Mucosa of stomach (tissue), 1 donor: ENCODE data around the gene CFAP58.

Experiments
- H3K27me3 ChIP-seq: one replicate; pipeline ENCODE4 v1.7.0; 2013; ENCODE audit warnings: mild to moderate bottlenecking, low read length; ENCODE audit not compliant: control insufficient read depth, insufficient read depth
- H3K36me3 ChIP-seq: one replicate; pipeline ENCODE4 v1.7.0; 2013; ENCODE audit warnings: low read length; ENCODE audit not compliant: control insufficient read depth, insufficient read depth
- H3K4me1 ChIP-seq: one replicate; pipeline ENCODE4 v1.7.0; 2013; ENCODE audit warnings: mild to moderate bottlenecking, low read length; ENCODE audit not compliant: control insufficient read depth, insufficient read depth
- H3K4me3 ChIP-seq: one replicate; pipeline ENCODE4 v1.7.0; 2013; ENCODE audit warnings: low read length
- H3K9ac ChIP-seq: one replicate; pipeline ENCODE4 v1.7.0; 2013; ENCODE audit warnings: mild to moderate bottlenecking, low read length, moderate library complexity
- H3K9me3 ChIP-seq: one replicate; pipeline ENCODE4 v1.7.0; 2013; ENCODE audit warnings: mild to moderate bottlenecking, low read length, moderate library complexity; ENCODE audit not compliant: control insufficient read depth
- donor health status: Pancreatic carcinoma.

CFAP58 gene

DNA sequence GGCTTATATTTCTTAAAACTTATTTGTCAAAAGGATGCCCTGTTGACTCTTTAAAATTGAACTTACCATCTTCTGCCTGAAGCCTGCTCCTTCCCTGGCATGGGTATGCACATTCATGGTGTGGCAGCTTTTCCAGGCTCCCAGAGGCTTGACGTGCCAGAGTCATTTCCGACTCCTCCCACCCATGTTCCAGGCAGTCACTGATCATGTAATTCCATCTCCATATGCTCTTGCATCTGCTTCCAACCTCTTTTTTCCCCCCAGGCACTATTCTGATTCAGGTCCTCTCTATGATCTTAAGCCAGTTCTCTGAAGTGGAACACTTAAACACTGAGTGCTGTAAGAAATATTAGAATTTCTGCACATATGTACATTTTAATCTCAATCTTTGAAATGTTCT, 82.2 kb downstream of the CFAP58 start:
- Histone ChIP-seq H3K27me3 (no peaks in the 10 kb centered on the region), H3K9me3 (no peaks in the 10 kb centered on the region), H3K4me3 (no peak overlapping the region), H3K9ac (no peak overlapping the region), H3K4me1 (no peaks in the 10 kb centered on the region), H3K36me3 (no peaks in the 10 kb centered on the region)

DNA sequence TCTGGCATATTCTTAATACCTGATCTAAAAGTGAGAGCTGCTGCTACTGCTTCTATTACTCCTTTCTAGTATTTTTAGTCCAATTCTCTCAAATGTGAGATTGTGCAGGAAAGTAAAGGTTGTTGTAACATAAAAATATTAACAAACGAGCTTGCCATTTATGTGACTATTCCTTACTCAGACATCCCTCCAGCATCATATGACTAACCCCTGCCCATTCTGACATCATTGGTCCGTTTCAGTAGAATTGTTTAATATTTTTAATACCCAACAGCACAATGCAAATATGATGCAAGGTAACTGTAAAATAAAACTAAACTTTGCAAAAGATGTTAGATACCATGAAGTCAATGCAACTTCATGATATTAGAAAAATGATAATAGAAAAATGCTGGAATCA, 83.6 kb downstream of the CFAP58 start:
- H3K9ac ChIP-seq = no peak overlapping the region
- no peaks in the 10 kb centered on the region for H3K27me3 ChIP-seq
- no peak overlapping the region for H3K4me3 ChIP-seq
- no peaks in the 10 kb centered on the region for H3K4me1 ChIP-seq
- H3K36me3 ChIP-seq = no peaks in the 10 kb centered on the region
- H3K9me3 ChIP-seq = no peaks in the 10 kb centered on the region

GRCh38 chr10:104440221-104440620, 86.6 kb downstream of the CFAP58 start:
- Histone ChIP-seq H3K36me3 (no peaks in the 10 kb centered on the region), H3K4me3 (no peak overlapping the region), H3K27me3 (no peaks in the 10 kb centered on the region), H3K9ac (no peak overlapping the region), H3K9me3 (no peaks in the 10 kb centered on the region), H3K4me1 (no peaks in the 10 kb centered on the region)

GRCh38 chr10:104441329-104442000, 87.8 kb downstream of the CFAP58 start:
- H3K4me3 ChIP-seq = no peak overlapping the region
- H3K36me3 ChIP-seq = no peaks in the 10 kb centered on the region
- H3K9ac ChIP-seq = no peak overlapping the region
- H3K9me3 ChIP-seq = no peaks in the 10 kb centered on the region
- H3K27me3 ChIP-seq = no peaks in the 10 kb centered on the region
- H3K4me1 ChIP-seq = no peaks in the 10 kb centered on the region

GRCh38 chr10:104445359-104445758, 91.7 kb downstream of the CFAP58 start:
- Histone ChIP-seq H3K4me3 (no peak overlapping the region), H3K4me1 (no peaks in the 10 kb centered on the region), H3K9ac (no peak overlapping the region), H3K9me3 (no peaks in the 10 kb centered on the region), H3K27me3 (no peaks in the 10 kb centered on the region), H3K36me3 (no peaks in the 10 kb centered on the region)

- no peak overlapping the region for H3K9ac ChIP-seq
- no peak overlapping the region for H3K4me3 ChIP-seq
- H3K4me1 ChIP-seq = no peaks in the 10 kb centered on the region
- H3K9me3 ChIP-seq = no peaks in the 10 kb centered on the region
- H3K27me3 ChIP-seq = no peaks in the 10 kb centered on the region
- no peaks in the 10 kb centered on the region for H3K36me3 ChIP-seq
Observed at GRCh38 chr10:104446151-104446550, 92.5 kb downstream of the CFAP58 start.

DNA sequence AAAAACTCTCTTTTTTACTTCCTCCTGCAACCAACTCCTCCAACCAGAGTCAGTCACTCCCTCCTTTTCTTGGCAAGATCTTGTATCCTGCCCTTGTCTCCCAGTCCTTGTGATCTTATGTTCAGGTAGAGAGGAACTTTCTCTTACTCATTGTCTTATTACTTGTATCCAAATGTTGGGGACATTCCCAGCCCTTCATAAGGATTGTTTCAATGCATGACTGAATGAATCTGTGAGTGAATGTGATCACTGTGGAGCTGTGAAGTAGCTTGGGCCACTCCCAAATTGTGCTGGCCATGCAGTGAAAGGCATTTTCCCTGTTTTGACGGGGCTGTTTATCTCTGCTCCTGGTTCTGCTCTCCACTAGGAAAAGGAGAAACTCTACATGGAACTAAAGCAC, 93.7 kb downstream of the CFAP58 start:
- Histone ChIP-seq H3K27me3 (no peaks in the 10 kb centered on the region), H3K4me1 (no peaks in the 10 kb centered on the region), H3K9ac (no peak overlapping the region), H3K4me3 (no peak overlapping the region), H3K36me3 (no peaks in the 10 kb centered on the region), H3K9me3 (no peaks in the 10 kb centered on the region)

DNA sequence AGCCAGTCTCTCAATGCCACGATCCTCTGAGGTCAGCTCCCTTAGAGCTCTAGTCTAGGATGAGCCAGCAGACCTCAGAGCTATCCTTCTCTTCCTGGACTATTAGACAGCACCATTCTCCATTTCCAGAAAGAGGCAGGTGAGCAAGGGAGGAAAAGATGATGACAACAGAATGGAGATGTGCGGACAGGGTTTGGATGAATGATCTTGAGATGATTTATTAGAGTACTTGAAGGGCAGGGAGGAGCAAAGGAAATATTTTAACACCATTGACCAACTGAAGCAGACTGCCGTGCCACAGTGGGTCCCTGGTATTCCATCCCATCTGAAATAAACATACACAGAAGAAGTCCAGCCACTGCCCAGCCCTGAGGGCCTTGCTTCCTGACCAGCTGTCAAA, 94.3 kb downstream of the CFAP58 start:
- H3K9ac ChIP-seq = no peak overlapping the region
- H3K4me3 ChIP-seq = no peak overlapping the region
- no peaks in the 10 kb centered on the region for H3K9me3 ChIP-seq
- no peaks in the 10 kb centered on the region for H3K4me1 ChIP-seq
- no peaks in the 10 kb centered on the region for H3K36me3 ChIP-seq
- H3K27me3 ChIP-seq = no peaks in the 10 kb centered on the region

GRCh38 chr10:104449391-104449790, 95.8 kb downstream of the CFAP58 start:
- Histone ChIP-seq H3K9me3 (no peaks in the 10 kb centered on the region), H3K4me3 (no peak overlapping the region), H3K4me1 (no peaks in the 10 kb centered on the region), H3K27me3 (no peaks in the 10 kb centered on the region), H3K36me3 (no peaks in the 10 kb centered on the region), H3K9ac (no peak overlapping the region)

GRCh38 chr10:104450490-104450889, 96.9 kb downstream of the CFAP58 start:
- H3K9ac ChIP-seq = no peak overlapping the region
- no peaks in the 10 kb centered on the region for H3K9me3 ChIP-seq
- no peaks in the 10 kb centered on the region for H3K36me3 ChIP-seq
- H3K4me1 ChIP-seq = no peaks in the 10 kb centered on the region
- no peak overlapping the region for H3K4me3 ChIP-seq
- H3K27me3 ChIP-seq = no peaks in the 10 kb centered on the region

GRCh38 chr10:104450954-104451353, 97.3 kb downstream of the CFAP58 start:
- no peaks in the 10 kb centered on the region for H3K9me3 ChIP-seq
- no peak overlapping the region for H3K4me3 ChIP-seq
- no peaks in the 10 kb centered on the region for H3K27me3 ChIP-seq
- H3K9ac ChIP-seq = no peak overlapping the region
- H3K4me1 ChIP-seq = no peaks in the 10 kb centered on the region
- no peaks in the 10 kb centered on the region for H3K36me3 ChIP-seq

DNA sequence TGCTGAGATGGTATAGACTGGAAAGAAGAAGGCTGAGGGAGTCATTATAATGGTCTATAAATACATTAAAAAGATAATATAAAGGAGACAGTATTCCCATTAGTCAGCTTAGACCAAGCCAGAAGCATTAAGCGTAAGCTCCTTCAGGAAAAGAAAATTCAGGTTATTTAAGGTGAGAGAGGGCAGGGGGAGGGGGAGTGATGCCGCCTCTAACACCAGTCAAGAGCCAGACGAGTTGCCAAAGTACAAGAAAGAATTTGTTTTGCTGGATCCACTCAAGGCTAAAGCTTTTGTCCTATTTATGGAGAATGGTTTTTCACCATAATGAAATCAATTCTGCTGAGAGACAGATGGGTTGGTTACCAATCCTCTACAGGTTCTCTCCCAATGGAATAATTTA, 99.3 kb downstream of the CFAP58 start:
- Histone ChIP-seq H3K9me3 (no peaks in the 10 kb centered on the region), H3K4me1 (no peaks in the 10 kb centered on the region), H3K27me3 (no peaks in the 10 kb centered on the region), H3K9ac (no peak overlapping the region), H3K36me3 (no peaks in the 10 kb centered on the region), H3K4me3 (no peak overlapping the region)
